HG03378 (cell line): ENCODE data around the gene TPD52L1.
A peak's percentile ranks its signal among the peaks of the same experiment; 100 is the strongest.

ENCODE experiments used
- ATAC-seq: cut with Tn5 transposase; IDR thresholded peaks from one replicate; pipeline ENCODE4 v1.9.1; 2021; ENCODE audit warnings: mild to moderate bottlenecking, moderate library complexity; ENCODE audit not compliant: unreplicated experiment

TPD52L1 gene

DNA sequence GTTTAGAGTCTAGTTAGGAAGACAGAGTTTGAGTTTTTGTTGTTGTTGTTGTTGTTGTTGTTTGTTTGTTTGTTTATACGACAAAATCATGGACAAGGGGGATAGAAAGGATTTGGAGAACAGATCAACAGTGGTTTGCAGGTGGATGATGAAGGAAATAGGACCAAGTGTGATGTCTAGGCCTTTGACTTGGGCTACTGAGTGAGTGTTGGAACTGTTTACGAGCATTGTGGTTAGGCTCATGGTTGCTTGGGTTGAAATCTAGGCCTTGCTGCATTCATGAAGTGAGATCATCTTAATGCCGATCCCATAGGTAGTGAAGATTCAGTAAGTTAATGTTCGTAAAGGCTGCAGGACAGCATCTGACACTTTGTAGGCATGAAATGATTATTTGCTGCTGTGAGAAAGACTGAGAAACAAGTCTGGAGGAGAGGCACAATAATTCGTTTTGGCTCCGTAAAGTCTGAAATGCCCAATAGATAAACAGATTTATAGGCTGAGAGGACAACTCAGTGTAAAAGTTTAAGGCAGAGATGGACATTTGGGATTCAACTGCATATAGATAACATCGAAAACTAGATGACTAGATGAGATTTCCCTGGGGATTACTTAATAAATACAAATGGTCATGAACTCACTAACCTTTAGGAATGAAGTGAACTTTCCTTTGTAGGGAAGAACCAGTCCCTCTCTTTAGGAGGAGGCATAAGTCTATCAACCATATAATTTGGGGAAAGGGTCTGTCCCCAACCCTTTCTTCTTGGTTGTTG, 78.2 kb downstream of the TPD52L1 start:
- ATAC-seq: no peak

DNA sequence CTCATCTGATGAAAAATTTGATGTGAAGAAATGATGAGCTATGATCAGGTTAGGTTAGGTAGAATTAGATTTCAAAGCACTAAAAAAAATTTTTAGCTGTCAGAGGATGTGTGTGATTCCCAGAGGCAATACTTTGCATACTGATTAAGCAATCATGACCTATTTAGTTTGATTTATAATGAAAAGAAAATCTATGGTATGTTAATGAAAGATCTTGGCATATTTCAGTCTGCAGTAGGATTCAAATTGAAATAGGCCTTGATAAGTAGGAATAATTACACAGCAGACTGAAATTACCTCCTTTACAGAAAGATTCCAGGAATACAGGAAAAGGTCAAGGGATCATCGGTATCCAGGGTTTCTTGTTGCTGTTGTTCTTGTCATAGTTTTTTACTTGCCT, 78.9 kb downstream of the TPD52L1 start:
- ATAC-seq: no peak

- no peak for ATAC-seq
These were observed 79.6 kb downstream of the TPD52L1 start for GRCh38 chr6:125233202-125233601.

GRCh38 chr6:125236536-125237327, 83.2 kb downstream of the TPD52L1 start:
- no peak for ATAC-seq

DNA sequence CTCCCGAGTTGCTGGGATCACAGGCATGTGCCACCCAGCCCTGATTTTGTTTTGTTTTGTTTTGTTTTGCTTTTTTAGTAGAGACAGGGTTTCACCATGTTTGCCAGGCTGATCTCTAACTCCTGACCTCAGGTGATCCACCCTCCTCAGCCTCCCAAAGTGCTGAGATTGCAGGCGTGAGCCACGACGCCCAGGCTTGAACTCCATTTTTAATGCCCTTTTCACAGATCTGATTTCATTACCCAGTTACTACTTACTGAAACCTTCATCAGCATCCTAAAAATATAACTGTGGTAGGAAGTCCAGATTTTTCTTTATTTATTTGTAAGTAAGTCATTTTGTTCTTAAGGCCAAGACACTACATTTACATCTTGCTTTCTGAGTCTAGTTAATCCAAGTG, 84.2 kb downstream of the TPD52L1 start:
- no peak for ATAC-seq

DNA sequence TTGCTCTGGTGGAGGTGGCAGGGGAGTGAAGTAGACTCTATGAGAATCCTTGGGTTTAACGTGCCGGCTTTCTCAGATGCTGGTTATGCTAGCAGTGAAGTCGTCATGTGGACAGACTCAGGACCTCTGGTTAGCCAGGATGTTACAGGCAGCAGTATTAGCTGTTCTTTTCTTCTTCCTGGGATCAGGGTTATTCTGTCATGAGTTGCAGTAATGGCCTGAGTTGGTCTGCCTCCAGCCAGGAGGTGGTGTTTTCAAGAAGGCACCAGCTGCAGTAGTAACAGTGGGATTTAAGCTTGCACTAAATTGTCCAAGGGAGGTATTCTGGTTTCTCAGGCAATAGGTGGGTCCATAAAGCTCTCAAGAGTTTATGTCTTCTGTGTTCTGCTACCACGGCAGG, 91.5 kb downstream of the TPD52L1 start:
- ATAC-seq: no peak

DNA sequence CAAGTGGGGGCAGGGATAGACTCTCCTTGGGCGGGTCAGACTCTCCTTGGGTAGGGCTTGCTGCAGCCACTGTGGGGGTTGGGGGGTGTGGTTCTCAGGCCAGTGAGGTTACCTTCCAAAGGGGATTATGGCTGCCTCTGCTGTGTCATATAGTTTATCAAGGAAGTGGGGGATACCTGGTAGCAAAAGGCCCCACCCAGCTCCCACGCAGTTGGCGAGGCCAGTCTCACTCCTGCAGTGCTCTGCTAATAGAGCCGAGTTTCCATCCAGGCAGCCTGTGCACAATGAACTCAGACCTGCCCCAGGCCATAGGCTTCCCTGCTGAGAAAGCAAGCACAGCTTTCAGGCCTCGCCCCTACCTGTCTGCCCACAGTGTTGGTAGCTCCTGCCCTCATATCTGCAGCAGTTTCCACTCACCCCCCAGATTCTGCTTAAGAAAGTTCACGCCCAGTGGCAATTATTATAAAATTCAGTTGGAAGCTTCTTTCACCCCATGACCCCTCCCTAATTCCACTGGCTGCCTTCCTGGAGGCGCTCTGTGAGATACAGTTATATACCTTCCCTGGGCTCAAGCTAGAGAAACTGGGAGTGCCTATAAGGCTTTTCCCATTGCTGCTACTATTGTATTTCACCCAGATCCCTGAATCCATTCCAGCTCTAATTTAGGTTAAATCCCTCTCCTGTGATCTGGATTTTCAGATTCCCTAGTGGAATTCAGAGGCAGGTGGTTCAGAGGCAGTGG, 92.1 kb downstream of the TPD52L1 start:
- ATAC-seq: no peak

GRCh38 chr6:125246566-125246965, 93.0 kb downstream of the TPD52L1 start:
- ATAC-seq: no peak

DNA sequence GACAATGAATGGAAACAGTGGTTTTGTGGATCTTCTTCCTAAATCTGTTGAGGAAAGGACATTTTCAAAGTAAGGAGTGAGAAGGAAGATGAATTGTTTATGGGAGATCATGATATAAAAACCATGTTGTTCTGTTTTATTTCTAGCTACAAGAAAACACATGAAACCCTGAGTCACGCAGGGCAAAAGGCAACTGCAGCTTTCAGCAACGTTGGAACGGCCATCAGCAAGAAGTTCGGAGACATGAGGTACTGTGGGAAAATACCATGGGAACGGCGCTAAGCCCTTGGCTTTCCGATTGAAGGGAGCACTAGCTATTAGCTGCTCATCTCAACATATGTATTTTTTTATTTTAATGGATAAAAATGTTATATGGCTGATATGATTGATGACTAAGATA, 94.6 kb downstream of the TPD52L1 start:
- no peak for ATAC-seq

GRCh38 chr6:125250511-125250910, 96.9 kb downstream of the TPD52L1 start:
- ATAC-seq: no peak

GRCh38 chr6:125251516-125252220, 98.1 kb downstream of the TPD52L1 start:
- peak; percentile 43 for ATAC-seq

GRCh38 chr6:125252891-125253290, 99.3 kb downstream of the TPD52L1 start:
- no peak for ATAC-seq

DNA sequence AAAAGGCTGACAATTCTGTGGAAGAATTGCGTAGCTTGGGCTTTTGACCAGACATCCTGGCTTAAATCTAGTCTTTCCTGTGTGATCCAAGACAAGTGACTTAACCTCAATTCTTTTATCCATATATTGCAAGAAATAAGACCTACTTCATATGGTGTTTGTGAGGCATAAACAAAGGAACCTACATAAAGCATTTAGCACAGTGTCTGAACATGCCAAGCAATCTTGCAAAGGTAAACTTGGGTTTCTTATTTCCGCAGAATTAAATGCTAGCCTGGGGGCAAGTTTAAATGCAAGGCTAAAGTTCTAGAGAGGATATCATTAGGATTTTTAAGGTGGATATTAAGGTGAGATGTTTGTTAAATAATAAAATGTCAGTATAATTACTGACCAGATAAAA, 100.3 kb downstream of the TPD52L1 start:
- ATAC-seq: no peak

GRCh38 chr6:125254321-125254720, 100.7 kb downstream of the TPD52L1 start:
- ATAC-seq: no peak

GRCh38 chr6:125255201-125255600, 101.6 kb downstream of the TPD52L1 start:
- ATAC-seq: no peak

DNA sequence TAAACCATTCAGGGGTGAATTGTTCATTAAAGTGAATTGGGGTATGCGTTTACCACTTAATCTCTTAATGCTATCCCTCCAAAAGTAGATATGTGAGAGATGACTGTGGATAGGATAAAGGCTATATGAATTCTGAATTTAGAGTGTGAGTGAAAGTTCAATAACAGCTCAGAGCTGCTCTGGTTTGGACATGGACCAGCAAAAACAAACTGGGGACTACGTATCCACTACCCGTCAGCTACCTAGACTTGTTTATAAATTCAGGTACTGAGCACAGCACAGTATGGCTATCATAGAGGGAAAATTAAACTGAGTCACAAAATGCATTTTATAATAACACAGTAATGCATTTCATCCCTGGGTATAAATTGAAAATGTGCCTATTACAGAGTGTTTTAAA, 103.8 kb downstream of the TPD52L1 start:
- no peak for ATAC-seq

DNA sequence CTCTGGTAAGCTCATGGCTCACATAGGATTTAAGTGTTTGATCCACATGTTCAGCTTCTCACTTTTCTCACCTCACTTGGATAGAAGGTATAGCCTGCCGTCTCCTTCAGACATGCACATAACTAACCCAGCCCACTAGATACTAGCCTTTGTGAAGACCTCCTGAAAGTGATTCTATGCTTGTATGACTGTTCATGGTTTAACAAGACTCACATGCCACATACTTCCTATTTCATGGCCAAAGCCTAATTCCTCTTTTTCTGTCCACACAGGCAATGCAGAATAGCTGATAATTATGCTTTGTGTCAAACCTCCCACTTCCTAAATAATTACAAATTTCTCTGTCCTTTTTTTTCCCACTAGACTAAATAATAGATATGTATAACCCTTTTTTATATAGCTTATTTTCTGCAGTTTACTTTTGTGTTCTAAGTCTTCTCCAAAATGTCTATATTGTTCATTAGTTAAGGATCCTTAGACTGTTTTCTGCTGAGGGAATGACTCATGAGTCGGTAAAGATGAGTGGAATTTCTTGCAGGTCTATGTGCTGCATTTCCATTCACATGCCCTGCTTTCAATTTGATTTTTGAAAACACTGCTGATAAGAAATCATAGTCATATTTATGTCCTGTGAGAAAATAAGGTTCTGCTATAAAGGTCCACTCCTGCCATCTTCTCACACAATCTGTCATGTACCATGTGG, 105.2 kb downstream of the TPD52L1 start:
- peak; percentile 76 for ATAC-seq

GRCh38 chr6:125259354-125259736, 105.8 kb downstream of the TPD52L1 start:
- no peak for ATAC-seq

DNA sequence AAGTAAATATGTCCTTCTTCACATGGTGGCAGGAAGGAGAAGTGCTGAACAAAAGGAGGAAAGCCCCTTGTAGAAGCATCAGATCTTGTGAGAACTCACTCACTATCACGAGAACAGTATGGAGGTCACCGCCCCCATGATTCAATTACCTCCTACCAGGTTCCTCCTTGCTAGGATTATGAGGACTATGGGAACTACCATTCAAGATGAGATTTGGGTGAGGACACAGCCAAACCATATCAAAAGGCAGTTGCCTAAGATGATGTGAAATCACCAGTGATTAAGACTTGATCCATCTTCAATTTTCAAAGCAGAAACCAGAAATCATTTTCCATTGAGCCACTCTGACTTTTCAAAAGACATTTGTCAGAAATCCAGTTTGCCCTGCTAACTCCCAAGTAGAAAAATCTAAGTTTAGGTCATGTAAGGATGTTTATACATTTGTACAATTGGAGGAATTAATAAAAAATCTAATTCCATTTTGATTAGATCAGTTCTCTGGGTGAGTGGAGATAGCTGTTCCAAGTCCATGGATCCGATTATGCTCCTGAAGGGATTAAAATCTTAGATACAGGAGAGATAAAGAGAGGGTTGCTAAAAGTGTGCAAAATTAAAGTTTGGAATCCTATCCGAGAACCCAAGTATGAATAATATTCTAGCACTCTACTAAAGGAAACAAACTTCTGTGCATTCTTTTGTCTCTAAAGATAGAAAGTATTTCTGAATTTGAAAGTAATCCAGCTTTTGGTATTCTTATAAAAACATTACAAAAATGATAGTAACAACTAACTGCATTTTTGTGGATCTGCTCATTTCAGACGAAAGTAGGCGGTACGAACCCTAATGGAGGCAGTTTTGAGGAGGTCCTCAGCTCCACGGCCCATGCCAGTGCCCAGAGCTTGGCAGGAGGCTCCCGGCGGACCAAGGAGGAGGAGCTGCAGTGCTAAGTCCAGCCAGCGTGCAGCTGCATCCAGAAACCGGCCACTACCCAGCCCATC, 108.7 kb downstream of the TPD52L1 start:
- no peak for ATAC-seq
